Activated T-helper 2 cell treated with anti-CD3 and anti-CD28 coated beads, Interferon-gamma antibody, Interleukin-2, Interleukin-4, amounts not matched to agents 10 μg/mL and 5 μg/mL and 100 μg/mL, durations not matched to agents 14 hours and 24 hours and 36 hours (primary cell): ENCODE results near the gene UBE2L3. TPM values are rescaled to one million over a fixed set of nuclear protein-coding genes. Genes with fewer than 3 reads are reported as not detected.

ENCODE experiments used
- total RNA-seq: library from RNA; stranded (reverse); gene quantifications from 2 replicates; pipeline ENCODE4 v1.2.3, GENCODE V29; 2022

Gene UBE2L3
- total RNA-seq, 1 donor from 2014 or later = 65.5 TPM

Other genes starting within 250 kb of the UBE2L3 start
- gene RIMBP3B, start 184.0 kb upstream of the UBE2L3 start, total RNA-seq = not detected in 2 replicates
- gene HIC2, start 150.3 kb upstream of the UBE2L3 start, total RNA-seq = 4.9 and 5.3 TPM in 2 replicates
- 0.52 and 0.69 TPM in 2 replicates for gene TMEM191C, start 100.3 kb upstream of the UBE2L3 start, total RNA-seq
- gene RIMBP3C, start 16.3 kb upstream of the UBE2L3 start, total RNA-seq = 0.18 and 0.34 TPM in 2 replicates
- gene YDJC, start 62.3 kb downstream of the UBE2L3 start, total RNA-seq = 44.3 and 49.6 TPM in 2 replicates
- gene CCDC116, start 65.0 kb downstream of the UBE2L3 start, total RNA-seq = 0.59 and 0.78 TPM in 2 replicates
- 95.6 and 97.9 TPM in 2 replicates for gene SDF2L1, start 74.6 kb downstream of the UBE2L3 start, total RNA-seq
- 53.9 and 55.4 TPM in 2 replicates for gene PPIL2, start 98.3 kb downstream of the UBE2L3 start, total RNA-seq
- 1.5 and 1.9 TPM in 2 replicates for gene YPEL1, start 168.1 kb downstream of the UBE2L3 start, total RNA-seq